A673 (cell line): ENCODE data around the gene PDE8A. TPM values are rescaled to one million over a fixed set of nuclear protein-coding genes. Genes with fewer than 3 reads are reported as not detected.

Experiments
- BruUV-seq: library from RNA; stranded (reverse); fragments of 400-500 nt; replicated peaks from 2 replicates; lab custom pipeline; 2021; lab: Mats Ljungman, UMichigan
- CTCF ChIA-PET: fragments of 300-600 bp; sonication (Branson Sonifier 250); formaldehyde crosslinking; loops from one replicate; lab custom pipeline; 2022; ENCODE audit warnings: antibody characterized with exemption; lab: Charles Lee
- POLR2A ChIA-PET: fragments of 300-600 bp; sonication (Branson Sonifier 250); formaldehyde crosslinking; loops from one replicate; lab custom pipeline; 2022; ENCODE audit warnings: antibody characterized with exemption; ENCODE audit not compliant: low non-redundant PET; lab: Charles Lee
- DNase-seq: peaks from one replicate; pipeline ENCODE4 v3.0.0-alpha.2; 2015; ENCODE audit warnings: low spot score
- H3K27ac ChIP-seq: fragments of 200-600 bp; sonication (generic); 2 replicates; pipeline ENCODE4 v1.5.1; 2016; ENCODE audit warnings: mixed run types, low read depth, mild to moderate bottlenecking, mixed read lengths, antibody characterized with exemption, low read length; ENCODE audit not compliant: poor library complexity, severe bottlenecking
- H3K27me3 ChIP-seq: fragments of 200-600 bp; sonication (generic); replicated peaks from 2 replicates; pipeline ENCODE4 v1.6.1; 2017; ENCODE audit warnings: mixed run types, low read depth, mild to moderate bottlenecking, mixed read lengths, antibody characterized with exemption, low read length; ENCODE audit not compliant: insufficient read depth, poor library complexity
- H3K36me3 ChIP-seq: fragments of 200-600 bp; sonication (generic); 2 replicates; pipeline ENCODE4 v1.6.1; 2016; ENCODE audit warnings: mixed run types, mild to moderate bottlenecking, mixed read lengths, antibody characterized with exemption, low read length; ENCODE audit not compliant: insufficient read depth, poor library complexity, severe bottlenecking
- H3K4me1 ChIP-seq: fragments of 200-600 bp; sonication (generic); 2 replicates; pipeline ENCODE4 v1.6.1; 2017; ENCODE audit warnings: mixed run types, mild to moderate bottlenecking, mixed read lengths, antibody characterized with exemption, low read length; ENCODE audit not compliant: insufficient read depth, poor library complexity, severe bottlenecking
- H3K4me3 ChIP-seq: fragments of 200-600 bp; sonication (generic); 2 replicates; pipeline ENCODE4 v1.5.1; 2016; ENCODE audit warnings: low read depth, mixed run types, mild to moderate bottlenecking, mixed read lengths, low read length; ENCODE audit not compliant: poor library complexity, severe bottlenecking
- H3K9me3 ChIP-seq: fragments of 200-600 bp; sonication (generic); 2 replicates; pipeline ENCODE4 v1.6.1; 2016; ENCODE audit warnings: mixed run types, low read depth, mild to moderate bottlenecking, mixed read lengths, antibody characterized with exemption, low read length; ENCODE audit not compliant: poor library complexity, severe bottlenecking
- EZH2 ChIP-seq: fragments of 200-600 bp; sonication (generic); IDR thresholded peaks from 2 replicates; pipeline ENCODE4 v1.6.1; 2017; ENCODE audit warnings: borderline replicate concordance, low read depth, mild to moderate bottlenecking, mixed read lengths, antibody characterized with exemption, low read length; ENCODE audit not compliant: poor library complexity, severe bottlenecking
- intact Hi-C: fragments of 100-400 bp; cut with micrococcal nuclease; formaldehyde crosslinking; loops from one replicate; pipeline ENCODE4 v1.10.0; 2022; ENCODE audit not compliant: unreplicated experiment
- total RNA-seq: library from RNA; stranded (reverse); gene quantifications from 2 replicates; pipeline ENCODE4 v1.2.3, GENCODE V29; 2021
- TF ChIP-seq, protein P1 (sequence below): fragments of 300-800, 200-600 bp; sonication (generic); conservative IDR thresholded peaks from 2 replicates; pipeline ENCODE4 v1.5.1; 2017; ENCODE audit warnings: low read depth, mild to moderate bottlenecking, antibody characterized with exemption, low read length, moderate library complexity, mixed read lengths

Gene PDE8A
- total RNA-seq, 1 experiment from 2014 or later: 80.7 TPM

GRCh38 chr15:85064710-85065109 is 83.1 kb downstream of the PDE8A start:
- Histone ChIP-seq H3K27ac (no peak overlapping the region), H3K27me3 (no peaks in the 10 kb centered on the region), H3K9me3 (peaks cover 15% of the 10 kb centered on the region), H3K4me1 (peaks cover 11% of the 10 kb centered on the region), H3K36me3 (peaks cover 5% of the 10 kb centered on the region), H3K4me3 (no peak overlapping the region)
- POLR2A ChIA-PET: no interaction called here
- intact Hi-C loops: no loop called here
- CTCF ChIA-PET: no interaction called here
- BruUV-seq: no TSS peak
- no peak for DNase-seq
- TF ChIP-seq, protein P1, sequence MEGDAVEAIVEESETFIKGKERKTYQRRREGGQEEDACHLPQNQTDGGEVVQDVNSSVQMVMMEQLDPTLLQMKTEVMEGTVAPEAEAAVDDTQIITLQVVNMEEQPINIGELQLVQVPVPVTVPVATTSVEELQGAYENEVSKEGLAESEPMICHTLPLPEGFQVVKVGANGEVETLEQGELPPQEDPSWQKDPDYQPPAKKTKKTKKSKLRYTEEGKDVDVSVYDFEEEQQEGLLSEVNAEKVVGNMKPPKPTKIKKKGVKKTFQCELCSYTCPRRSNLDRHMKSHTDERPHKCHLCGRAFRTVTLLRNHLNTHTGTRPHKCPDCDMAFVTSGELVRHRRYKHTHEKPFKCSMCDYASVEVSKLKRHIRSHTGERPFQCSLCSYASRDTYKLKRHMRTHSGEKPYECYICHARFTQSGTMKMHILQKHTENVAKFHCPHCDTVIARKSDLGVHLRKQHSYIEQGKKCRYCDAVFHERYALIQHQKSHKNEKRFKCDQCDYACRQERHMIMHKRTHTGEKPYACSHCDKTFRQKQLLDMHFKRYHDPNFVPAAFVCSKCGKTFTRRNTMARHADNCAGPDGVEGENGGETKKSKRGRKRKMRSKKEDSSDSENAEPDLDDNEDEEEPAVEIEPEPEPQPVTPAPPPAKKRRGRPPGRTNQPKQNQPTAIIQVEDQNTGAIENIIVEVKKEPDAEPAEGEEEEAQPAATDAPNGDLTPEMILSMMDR: no peak
- TF ChIP-seq EZH2: no peak

DNA sequence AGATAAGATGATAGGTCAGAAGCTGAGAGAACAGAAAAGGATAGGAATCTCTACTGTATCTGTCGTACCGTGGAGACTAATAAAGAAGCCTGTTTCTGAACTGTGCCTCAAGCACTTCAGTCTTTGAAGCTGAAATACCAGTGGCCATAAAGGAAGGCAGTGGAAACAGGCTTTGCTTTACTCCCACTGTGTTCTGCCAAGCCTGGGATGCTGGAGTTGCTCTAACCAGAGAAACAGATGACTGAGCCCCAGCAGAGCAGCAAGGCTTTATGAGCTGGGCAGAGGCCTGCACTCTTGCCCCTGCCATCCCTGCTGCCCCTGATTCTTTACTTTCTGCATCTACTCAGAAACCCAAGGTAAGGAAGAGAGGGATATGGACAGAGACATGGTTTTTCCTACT is 89.4 kb downstream of the PDE8A start:
- Histone ChIP-seq H3K27me3 (no peaks in the 10 kb centered on the region), H3K27ac (no peak overlapping the region), H3K36me3 (peaks cover 5% of the 10 kb centered on the region), H3K4me3 (no peak overlapping the region), H3K4me1 (no peaks in the 10 kb centered on the region), H3K9me3 (no peaks in the 10 kb centered on the region)
- no TSS peak for BruUV-seq
- TF ChIP-seq, protein P1: no peak
- intact Hi-C loops: no loop called here
- ChIA-PET CTCF (no interaction called here), POLR2A (interaction anchor here (0.5 kb wide), 1 partner anchor 717 kb away, joined by 9 read pairs; no protein-coding TSS in a partner anchor)
- DNase-seq: no peak

GRCh38 chr15:85071504-85071903 is 89.8 kb downstream of the PDE8A start:
- H3K36me3 ChIP-seq: peaks cover 6% of the 10 kb centered on the region
- no peak for DNase-seq
- TF ChIP-seq EZH2: no peak
- TF ChIP-seq, protein P1: no peak
- H3K27me3 ChIP-seq: no peaks in the 10 kb centered on the region
- intact Hi-C loops: no loop called here
- no TSS peak for BruUV-seq
- ChIA-PET CTCF (no interaction called here), POLR2A (interaction anchor here (0.5 kb wide), 1 partner anchor 716 kb away, joined by 9 read pairs; no protein-coding TSS in a partner anchor)
- no peak overlapping the region for H3K27ac ChIP-seq
- no peaks in the 10 kb centered on the region for H3K4me1 ChIP-seq
- H3K4me3 ChIP-seq: no peak overlapping the region
- no peaks in the 10 kb centered on the region for H3K9me3 ChIP-seq
